Measurements from ENCODE around the gene SSC5D.

Gene SSC5D

DNA sequence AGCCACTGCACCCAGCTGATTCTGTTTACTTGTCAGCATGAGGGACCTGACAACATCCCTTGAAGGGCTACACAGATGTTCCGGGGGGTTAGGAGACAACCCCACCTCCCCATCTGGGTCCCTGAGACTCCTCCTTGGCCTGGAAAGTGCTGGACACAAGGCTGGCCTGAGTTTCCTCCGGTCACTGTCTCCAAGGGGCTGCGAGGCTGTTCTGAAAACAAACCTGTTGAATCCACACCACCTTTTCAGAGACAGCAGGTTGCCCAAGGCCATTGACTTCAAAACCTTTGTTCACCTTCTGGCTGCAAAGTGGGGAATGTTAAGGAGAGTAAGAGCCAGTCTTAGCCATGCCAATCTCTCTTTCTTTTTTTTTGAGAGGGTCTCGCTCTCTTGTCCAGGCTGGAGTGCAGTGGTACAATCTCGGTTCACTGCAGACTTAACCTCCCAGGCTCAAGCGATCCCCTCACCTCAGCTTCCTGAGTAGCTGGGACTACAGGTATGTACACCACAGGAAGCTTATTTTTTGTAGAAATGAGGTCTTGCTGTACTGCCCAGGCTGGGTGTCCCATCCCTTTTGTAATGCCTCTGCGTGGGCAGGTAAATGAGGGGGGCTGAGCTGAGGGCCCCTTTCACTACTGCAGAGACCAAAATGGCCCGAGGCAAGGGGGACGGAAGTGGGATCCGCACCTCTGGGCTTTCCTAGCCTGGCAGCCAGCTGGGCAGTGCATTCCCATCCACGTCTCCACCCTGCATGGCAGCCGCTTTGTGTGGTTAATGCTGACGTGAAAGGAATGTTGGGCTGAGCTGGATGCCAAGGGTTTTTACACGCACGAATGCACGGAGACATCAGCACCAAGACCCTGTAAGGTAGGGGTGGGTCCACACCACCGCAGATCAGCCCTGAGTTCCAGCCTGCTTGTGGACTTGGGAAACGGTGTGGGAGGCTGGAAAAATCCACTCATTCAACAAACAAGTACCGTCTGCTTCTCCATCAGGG lies 13.7 kb upstream of the SSC5D start:
- DNase-seq: no peak

DNA sequence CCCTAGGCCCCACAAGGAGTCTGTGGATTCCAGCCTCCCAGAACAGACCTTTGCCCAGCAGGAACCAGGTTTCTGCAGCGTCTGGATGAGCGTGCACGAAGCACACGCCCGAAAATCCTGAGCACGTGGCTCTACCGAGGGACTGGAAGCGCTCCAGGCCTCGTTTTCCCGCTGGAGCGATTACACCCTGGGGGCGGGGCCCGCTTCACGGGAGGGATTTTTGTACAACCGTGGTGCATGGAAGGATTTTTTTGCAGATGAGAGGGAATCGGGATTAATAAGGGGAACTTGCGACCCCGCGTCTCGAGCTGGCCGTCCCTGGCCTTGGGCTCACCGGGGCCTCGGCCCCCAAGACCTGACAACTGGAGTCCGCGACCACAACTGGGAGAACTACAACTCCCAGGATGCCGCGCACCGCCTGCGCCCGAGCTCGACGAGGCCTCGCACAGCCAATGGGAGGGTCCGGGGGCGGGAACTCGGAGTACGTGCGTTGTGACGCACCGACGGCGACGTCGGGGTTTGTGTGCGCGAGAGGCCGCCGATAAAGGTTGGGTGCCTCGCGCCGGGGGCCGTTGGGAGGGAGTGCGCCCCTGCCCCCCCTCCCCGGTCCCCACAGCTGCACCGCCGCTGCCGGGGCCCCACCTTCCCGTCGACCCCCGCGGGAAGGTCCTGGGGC lies 12.0 kb upstream of the SSC5D start, which contains the start of gene ZNF628:
Gene ZNF628 (plus strand): TSS at position 518 of the 676 bp plus-strand sequence. CDS start 3,294 bp downstream, outside the sequence.
- DNase-seq: peak; percentile 99

DNA sequence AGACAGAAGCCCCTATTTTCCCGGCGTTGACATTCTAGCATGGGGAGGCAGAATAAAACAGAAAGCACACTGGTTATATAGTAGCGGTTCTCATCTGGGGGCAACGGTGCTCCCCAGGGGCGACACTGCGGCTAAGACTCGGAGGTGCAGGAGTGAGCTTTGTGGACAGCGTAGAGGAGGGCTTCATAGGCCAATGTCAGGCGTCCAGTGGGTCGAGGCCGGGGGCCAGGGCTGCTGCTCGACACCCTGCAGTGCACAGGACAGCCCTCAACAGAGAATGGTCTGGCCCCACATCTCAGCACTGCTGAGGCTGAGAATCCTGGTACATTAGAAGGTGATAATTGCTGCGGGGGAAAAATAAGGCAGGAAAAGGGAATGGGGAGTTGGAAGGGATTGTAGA lies 10.3 kb upstream of the SSC5D start:
- no peak for DNase-seq

DNA sequence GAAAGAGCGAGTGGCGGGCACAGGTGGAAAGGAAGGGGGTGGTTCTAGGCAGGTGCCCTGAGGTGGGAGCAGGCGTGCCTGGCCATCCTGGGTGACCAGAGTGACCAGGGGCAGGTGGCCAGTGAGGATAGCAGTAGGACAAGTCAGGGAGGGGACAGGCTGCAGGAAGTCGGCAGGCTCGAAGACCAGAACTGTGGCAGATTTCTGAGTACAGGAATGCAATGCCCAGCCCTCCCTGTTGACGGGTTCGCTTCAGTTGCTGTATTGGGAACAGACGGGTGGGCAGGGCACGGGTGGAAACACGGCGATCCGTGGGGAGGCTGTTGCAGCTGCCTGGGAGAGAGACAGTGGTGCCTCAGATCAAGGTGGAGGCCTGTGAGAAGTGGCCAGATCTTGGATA lies 9.9 kb upstream of the SSC5D start:
- no peak for DNase-seq

DNA sequence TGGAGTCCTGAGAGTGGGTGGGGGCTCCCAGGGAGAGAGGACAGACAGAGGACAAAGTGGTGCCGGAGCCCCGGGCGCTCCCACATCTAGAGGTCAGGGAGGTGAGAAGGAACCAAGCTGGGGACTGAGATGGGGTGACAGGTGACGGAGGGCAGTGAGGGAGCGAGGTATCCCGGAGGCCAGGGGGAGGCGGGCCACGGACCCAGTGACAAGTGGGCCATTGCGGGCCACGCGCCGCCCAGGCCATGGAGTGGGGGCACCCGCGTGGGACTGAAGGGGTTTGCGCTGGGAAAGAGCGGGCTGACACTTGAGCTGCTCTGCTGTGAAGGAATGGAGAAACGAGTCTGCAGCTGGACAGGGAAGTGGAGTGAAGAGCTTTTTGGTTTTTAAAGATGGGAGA lies 9.2 kb upstream of the SSC5D start:
- DNase-seq: no peak

DNA sequence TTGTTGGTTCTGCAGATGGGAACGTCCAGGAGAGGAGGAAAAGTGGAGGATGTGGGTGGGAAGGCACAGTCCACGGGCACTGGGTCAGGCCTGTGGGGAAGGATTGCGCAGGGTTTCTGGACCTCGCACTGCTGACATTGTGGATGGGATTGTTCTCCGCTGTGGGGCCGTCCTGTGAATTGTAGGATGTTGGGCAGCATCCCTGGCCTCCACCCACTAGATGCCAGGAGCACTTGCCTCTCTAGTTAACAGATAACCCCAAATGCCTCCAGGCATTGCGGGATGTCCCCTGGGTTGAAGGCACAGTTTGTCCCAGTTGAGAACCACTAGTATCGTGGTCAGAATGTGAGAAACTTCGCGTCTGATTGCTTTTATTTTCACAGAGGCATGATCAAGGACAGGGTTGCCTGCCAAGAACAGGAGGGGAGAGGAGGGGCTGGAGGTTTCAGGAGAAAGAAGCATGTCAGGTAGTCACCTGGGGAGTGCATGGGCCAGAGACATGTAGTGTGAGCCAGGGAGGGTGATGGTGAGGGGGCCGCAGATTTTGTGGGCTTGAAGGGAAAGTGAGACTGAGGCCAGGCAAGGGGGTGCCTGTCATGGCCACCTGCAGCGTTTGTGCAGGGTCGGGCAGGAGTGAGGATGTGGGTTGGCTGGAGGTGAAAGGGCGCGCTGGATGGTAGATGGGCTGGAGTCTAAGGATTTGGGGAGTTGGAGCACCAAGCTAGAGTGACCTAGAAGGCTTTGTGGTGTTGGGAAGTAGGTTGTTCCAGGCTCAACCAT lies 8.6 kb upstream of the SSC5D start:
- DNase-seq: no peak

DNA sequence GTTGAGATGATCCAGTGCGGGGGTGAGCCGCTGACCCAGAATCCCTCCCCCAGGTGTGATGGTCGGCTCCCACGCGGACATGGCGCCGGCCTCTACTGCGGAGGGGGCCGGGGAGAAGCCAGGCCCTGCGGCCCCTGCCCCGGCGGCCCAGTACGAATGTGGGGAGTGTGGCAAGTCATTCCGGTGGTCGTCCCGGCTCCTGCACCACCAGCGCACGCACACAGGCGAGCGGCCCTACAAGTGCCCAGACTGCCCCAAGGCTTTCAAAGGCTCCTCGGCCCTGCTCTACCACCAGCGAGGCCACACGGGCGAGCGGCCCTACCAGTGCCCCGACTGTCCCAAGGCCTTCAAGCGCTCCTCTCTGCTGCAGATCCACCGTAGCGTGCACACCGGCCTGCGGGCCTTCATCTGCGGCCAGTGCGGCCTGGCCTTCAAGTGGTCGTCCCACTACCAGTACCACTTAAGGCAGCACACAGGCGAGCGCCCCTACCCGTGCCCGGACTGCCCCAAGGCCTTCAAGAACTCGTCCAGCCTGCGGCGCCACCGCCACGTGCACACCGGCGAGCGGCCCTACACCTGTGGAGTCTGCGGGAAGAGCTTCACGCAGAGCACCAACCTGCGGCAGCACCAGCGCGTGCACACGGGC lies 7.0 kb upstream of the SSC5D start:
- DNase-seq: no peak

DNA sequence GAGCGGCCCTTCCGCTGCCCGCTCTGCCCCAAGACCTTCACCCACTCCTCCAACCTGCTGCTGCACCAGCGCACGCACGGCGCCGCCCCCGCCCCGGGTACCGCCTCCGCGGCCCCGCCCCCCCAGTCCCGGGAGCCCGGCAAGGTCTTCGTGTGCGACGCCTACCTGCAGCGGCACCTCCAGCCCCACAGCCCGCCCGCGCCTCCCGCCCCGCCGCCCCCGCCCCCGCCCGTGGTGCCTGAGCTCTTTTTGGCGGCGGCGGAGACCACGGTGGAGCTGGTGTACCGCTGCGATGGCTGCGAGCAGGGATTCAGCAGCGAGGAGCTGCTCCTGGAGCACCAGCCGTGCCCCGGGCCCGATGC lies 6.5 kb upstream of the SSC5D start:
- DNase-seq: no peak

DNA sequence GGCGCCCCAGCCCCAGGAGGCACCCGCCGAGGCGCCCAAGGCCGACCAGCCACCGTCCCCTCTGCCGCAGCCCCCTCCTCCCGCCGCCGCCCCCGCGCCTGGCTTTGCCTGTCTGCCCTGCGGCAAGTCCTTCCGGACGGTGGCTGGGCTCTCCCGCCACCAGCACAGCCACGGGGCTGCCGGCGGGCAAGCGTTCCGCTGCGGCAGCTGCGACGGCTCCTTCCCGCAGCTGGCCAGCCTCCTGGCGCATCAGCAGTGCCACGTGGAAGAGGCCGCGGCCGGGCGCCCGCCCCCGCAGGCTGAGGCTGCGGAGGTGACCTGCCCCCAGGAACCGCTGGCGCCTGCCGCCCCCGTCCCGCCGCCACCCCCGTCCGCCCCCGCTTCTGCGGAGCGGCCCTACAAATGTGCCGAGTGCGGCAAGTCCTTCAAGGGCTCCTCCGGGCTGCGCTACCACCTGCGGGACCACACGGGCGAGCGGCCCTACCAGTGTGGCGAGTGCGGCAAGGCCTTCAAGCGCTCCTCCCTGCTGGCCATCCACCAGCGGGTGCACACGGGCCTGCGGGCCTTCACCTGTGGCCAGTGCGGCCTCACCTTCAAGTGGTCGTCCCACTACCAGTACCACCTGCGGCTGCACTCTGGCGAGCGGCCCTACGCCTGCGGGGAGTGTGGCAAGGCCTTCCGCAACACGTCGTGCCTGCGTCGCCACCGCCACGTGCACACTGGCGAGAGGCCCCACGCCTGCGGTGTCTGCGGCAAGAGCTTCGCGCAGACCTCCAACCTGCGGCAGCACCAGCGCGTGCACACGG lies 5.9 kb upstream of the SSC5D start:
- DNase-seq: no peak

DNA sequence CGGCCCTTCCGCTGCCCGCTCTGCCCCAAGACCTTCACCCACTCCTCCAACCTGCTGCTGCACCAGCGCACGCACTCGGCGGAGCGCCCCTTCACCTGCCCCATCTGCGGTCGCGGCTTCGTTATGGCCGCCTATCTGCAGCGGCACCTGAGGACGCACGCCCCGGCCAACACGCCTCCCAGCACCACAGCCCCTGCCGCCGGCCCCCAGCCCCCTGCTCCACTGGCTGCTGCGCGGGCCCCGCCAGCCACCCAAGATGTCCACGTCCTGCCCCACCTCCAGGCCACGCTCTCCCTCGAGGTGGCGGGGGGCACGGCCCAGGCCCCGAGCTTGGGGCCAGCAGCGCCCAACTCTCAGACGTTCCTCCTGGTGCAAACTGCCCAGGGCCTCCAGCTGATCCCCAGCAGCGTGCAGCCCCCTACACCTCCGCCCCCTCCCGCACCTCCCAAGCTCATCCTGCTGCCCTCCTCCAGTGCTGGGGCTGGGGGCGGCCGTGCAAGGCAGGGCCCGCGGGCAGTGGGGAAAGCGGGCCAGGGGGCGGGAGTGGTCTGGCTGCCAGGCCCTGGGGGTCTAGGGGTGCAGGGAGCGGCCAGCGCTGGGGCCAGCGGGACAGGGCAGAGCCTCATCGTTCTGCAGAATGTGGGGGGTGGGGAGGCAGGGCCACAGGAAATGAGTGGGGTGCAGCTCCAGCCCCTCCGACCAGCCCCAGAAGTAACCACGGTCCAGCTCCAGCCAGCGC lies 5.1 kb upstream of the SSC5D start:
- DNase-seq: no peak

DNA sequence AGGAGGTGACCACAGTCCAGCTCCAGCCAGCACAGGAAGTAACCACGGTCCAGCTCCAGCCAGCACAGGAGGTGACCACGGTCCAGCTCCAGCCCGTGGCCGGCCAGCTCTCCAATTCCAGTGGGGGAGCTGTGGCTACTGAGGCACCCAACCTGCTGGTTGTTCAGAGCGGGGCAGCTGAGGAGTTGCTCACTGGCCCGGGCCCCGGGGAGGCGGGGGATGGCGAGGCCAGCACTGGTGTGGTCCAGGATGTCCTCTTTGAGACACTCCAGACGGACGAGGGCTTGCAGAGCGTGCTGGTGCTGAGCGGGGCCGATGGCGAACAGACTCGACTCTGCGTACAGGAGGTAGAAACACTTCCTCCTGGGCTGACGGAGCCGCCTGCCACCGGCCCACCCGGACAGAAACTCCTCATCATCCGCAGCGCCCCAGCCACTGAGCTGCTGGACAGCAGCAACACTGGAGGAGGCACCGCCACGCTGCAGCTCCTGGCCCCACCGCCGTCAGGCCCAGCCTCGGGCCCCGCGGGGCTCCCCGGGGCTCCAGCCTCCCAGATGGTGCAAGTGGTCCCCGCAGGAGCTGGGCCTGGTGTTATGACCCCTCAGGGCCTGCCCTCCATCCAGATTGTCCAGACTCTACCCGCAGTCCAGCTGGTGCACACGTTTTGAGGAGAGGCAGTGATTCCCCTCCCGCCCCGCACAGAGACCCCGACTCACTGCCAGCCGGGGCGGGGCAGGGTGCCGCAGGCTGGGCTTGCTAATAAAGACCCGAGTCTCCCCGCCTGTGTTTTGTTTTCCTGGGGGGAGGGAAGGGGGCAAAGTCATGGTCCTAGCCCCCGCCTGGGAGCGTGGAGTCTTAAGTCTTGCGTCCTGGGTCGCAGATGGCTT lies 4.3 kb upstream of the SSC5D start:
- DNase-seq: no peak

DNA sequence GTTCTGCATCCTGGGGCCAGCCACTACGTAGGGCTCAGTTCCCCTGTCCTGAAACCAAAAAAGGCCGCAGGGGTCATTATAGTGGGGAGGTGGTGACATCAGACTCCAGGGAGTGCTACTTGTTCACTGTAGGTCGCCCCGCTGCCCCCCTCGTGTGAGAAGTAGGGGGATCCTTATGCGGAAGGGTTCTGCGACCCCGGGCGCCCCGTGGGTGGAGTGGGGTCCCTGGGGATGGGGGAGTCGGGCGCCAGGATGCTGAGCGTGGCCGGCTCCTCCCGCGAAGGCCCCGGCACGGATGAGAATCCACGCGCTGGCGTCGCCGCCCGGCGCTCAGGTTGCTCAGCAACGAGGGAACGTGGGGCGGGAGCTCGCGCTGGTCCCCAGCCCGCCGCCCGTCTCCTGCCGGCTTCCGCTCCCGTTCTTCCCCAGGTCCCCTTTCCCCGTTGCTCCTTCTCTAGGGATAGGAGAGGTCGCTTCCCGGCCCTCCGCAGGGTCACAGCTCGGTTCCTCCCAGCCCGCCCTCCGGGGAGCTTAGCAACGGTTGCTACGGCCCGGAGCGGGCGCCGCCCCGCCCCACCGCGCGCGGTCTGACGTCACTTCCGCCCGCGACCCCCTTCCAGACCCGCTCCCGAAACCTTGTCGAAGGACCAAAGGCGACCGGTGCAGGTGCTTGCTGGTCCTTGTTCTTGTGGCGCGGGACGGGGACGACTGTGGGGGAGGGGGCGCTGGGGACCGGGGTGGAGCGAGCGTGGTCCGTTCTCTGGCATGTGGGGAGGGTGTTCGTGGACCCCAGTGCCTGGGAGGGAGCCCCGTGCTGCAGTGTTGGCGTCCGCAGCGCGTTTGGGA lies 3.4 kb upstream of the SSC5D start, which contains the start of gene NAT14:
Gene NAT14 (plus strand): TSS at position 596 of the 846 bp plus-strand sequence. CDS start 521 bp downstream, outside the sequence.
- peak; percentile 79 to 83 for DNase-seq

DNA sequence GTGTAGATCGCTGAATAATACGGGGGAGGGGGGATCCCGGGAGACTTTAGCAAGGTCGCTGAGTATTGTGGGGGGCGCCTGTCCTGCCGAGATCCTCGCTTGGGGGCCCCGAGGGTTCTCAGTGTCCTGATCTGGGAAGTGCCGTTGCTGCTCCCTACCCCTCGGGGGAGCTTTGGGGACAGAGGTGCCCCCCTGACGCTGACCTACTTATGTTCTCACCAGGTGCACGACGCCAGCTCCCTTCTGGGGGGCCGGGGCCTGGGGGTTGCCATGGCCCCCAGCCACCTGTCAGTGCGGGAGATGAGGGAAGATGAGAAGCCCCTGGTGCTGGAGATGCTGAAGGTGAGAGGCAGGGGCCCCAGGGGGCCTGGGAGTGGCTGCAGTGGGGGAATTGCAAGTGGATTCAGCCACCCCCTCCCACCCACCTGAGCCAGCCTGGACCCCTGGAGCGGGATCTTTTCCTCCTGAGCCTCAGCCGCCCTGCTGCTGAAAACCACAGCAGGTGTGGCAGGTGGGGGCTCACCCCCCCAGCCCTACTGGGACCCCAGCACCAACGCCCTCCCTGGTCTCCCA lies 2.7 kb upstream of the SSC5D start:
- DNase-seq: no peak

DNA sequence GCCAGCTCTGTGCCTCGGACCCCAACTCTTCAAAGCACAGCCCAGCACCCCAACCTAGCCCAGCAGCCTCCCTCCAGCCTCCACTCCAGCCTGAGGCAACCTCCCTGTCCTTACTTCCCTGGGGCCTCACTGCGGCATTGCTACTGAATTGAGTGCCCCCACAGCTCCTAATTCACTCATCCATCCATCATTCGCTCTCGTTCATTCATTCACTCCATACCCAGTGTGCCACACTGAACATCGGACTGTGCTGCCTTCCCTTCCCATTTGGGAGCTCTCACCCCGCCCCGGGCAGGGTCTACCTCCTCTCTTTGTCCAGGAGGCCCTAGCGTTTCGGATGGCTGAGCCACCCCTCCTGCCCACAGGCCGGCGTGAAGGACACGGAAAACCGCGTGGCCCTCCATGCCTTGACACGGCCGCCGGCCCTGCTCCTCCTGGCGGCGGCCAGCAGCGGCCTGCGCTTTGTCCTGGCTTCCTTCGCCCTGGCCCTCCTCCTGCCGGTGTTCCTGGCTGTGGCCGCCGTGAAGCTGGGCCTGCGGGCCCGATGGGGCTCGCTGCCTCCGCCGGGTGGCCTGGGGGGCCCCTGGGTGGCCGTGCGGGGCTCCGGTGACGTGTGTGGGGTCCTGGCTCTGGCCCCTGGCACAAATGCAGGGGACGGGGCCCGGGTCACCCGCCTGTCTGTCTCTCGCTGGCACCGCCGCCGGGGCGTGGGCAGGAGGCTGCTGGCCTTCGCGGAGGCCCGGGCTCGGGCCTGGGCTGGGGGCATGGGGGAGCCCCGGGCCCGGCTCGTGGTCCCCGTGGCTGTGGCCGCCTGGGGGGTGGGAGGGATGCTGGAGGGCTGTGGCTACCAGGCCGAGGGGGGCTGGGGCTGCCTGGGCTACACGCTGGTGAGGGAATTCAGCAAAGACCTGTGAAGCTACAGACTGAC lies 1.9 kb upstream of the SSC5D start:
- DNase-seq: no peak

DNA sequence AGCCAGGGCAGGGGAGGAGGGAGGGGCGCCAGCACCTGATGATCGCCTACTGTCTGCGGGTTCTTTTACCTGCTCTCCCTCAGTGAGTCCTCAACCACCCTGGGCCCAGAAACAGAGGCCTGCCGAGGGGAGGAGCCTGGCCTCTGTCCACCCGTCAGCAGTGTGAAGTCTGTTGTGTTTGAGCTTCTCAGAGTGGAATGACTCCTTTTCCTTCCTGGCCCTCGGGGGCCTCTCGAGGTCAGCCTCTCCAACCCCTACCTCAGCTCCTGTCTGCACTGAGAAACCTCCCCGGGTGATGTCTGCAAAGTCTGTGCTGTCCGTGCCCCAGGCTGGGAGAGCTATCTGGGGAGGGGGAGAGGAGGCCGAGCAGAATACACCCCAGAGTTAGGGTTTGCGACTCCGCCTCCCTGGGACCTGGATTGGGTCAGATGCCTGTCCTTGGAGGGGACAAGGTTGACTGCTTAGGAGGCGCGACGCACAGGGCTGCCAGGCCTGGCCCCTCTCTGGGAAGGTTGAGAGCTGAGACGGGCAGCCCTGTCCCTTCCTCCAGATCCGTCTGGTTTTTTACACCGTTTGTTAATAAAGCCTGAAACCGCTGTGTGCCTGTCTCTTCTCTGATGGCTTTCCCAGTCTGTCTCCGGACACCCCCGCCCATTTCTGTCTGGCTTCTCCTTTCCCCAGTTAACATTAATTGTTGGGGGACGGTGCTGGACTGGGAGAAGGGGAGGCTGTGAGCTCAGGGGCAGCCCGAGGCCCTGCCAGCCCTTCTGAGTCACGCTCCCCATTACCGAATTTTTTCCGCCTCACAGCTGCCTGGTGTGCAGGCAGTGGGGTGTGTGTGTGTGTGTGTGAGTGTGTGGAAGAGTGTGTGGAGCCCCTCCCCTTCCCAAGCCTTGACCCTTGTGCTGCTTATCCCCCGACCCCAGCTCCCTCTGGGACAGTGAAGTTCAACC lies 989 bp upstream of the SSC5D start:
- peak; percentile 71 to 73 for DNase-seq

Measured in activated T-cell treated with anti-CD3 and anti-CD28 coated beads, Interleukin-2, amount 50 U/mL, for 48 hours (primary cell).